Measurements from ENCODE around the gene MEGF8. TPM values are rescaled to one million over a fixed set of nuclear protein-coding genes. Genes with fewer than 3 reads are reported as not detected.

MEGF8 gene
- total and polyA plus RNA-seq, 2 of the 13 experiments (the other 11 are each of a cell fraction or from before 2014, with no cell fraction given), result 4.0 to 8.8 TPM

- TF ChIP-seq NFYC (CRISPR knock-in tag; IDR thresholded peaks at IDR 0.05) (peak; percentile 67), MAZ (IDR thresholded peaks at IDR 0.05; ENCODE audit: borderline replicate concordance, low read depth, low read length) (no peak), MAZ (CRISPR knock-in tag; IDR thresholded peaks at IDR 0.05; ENCODE audit: low read depth) (no peak), SP2 (CRISPR knock-in tag; IDR thresholded peaks at IDR 0.05) (peak; percentile 44; the same call in 1 of the 2 replicates)
These were observed 71.2 kb downstream of the MEGF8 start (continued) for GRCh38 chr19:42396381-42397262.

- no peak overlapping the region for H3K27ac ChIP-seq (ENCODE audit: extremely low read length, insufficient read depth, low read length)
- FAIRE-seq, result no peak
- no peaks in the 10 kb centered on the region for H3K9me3 ChIP-seq (ENCODE audit: low read length)
- no peak overlapping the region for H3K4me3 ChIP-seq (replicated peaks in 1 of 3; ENCODE audit: insufficient read depth in 1 of 3, low read depth in 2 of 3, low read length in 3 of 3)
- no peaks in the 10 kb centered on the region for H3K79me2 ChIP-seq (ENCODE audit: insufficient read depth, low read length)
- peak; percentile 16; the same call in 2 of the 3 replicates for ATAC-seq
- POLR2A ChIA-PET, result no interaction called here
- no TSS peak for BruUV-seq (replicated peaks)
- H3K9ac ChIP-seq (ENCODE audit: insufficient read depth, low read depth, low read length), result no peak overlapping the region
- 32% methylated on average over 23 of the region's 25 CpGs for WGBS (ENCODE audit: low lambda C conversion rate)
- H3K36me3 ChIP-seq (replicated peaks in 1 of 2; ENCODE audit: control insufficient read depth in 1 of 2, insufficient read depth in 2 of 2, low read length in 2 of 2), result no peaks in the 10 kb centered on the region
- H3K27me3 ChIP-seq (ENCODE audit: control insufficient read depth in 1 of 2, insufficient read depth in 2 of 2, low read length in 2 of 2), result peaks cover 6 to 44% of the 10 kb centered on the region in 2 experiments
- no peak overlapping the region for H3K4me2 ChIP-seq (ENCODE audit: low read depth, low read length)
- CTCF ChIA-PET (ENCODE audit: low intra/inter-chr PET ratio, low total read pairs), result no interaction called here
- DNase-seq (ENCODE audit: low spot score), result no peak
- peaks cover 12% of the 10 kb centered on the region; the same call in 1 of the 2 replicates for H3K4me1 ChIP-seq (ENCODE audit: insufficient read depth, low read length)
- TF ChIP-seq XBP1 (CRISPR knock-in tag; IDR thresholded peaks at IDR 0.05) (no peak), ISX (CRISPR knock-in tag; conservative IDR thresholded peaks at IDR 0.05) (no peak), HNF4A (CRISPR knock-in tag; IDR thresholded peaks at IDR 0.05) (peak; percentile 50)
- H4K20me1 ChIP-seq (ENCODE audit: insufficient read depth, low read length), result no peaks in the 10 kb centered on the region
- intact Hi-C loops (cut with micrococcal nuclease; ENCODE audit: unreplicated experiment) (loop anchor here (1.0 kb wide), 1 partner anchor 10 kb away; no protein-coding TSS in a partner anchor), in situ Hi-C loops (cut with HindIII; ENCODE audit: extremely low pct_ligation_motif_present, low pct_unique_long_range_greater_than_20kb) (no loop called here)
- no peak overlapping the region for H2AFZ ChIP-seq (ENCODE audit: low read length)
These were observed 72.1 kb downstream of the MEGF8 start for GRCh38 chr19:42397263-42398166.
